Measurements from ENCODE around the gene PIWIL1. TPM values are rescaled to one million over a fixed set of nuclear protein-coding genes. Genes with fewer than 3 reads are reported as not detected.

PIWIL1 gene
- polyA plus RNA-seq, 1 of the 3 experiments (the other 2 are of a cell fraction) = 0.05 TPM

- Histone ChIP-seq H3F3A (replicated peaks; ENCODE audit: insufficient read depth) (no peaks in the 10 kb centered on the region), H3K4me3 (ENCODE audit: low read depth in 2 of 2, low read length in 1 of 2) (no peak overlapping the region), H3K4me1 (ENCODE audit: control insufficient read depth in 1 of 2, insufficient read depth in 2 of 2, low read depth in 1 of 2, low read length in 1 of 2) (no peaks in the 10 kb centered on the region), H3K27me3 (ENCODE audit: insufficient read depth) (no peaks in the 10 kb centered on the region), H3K9ac (no peak overlapping the region), H3K79me2 (ENCODE audit: insufficient read depth) (no peaks in the 10 kb centered on the region), H3K4me2 (no peak overlapping the region), H3K9me2 (no peaks in the 10 kb centered on the region), H3K36me3 (replicated peaks in 1 of 2; ENCODE audit: control insufficient read depth in 1 of 2, insufficient read depth in 2 of 2, low read length in 1 of 2) (no peaks in the 10 kb centered on the region), H2AFZ (ENCODE audit: low read depth) (no peak overlapping the region), H4K20me1 (ENCODE audit: insufficient read depth) (no peaks in the 10 kb centered on the region), H3K27ac (ENCODE audit: low read depth in 2 of 2, low read length in 1 of 2) (no peak overlapping the region), H3K9me3 (no peaks in the 10 kb centered on the region)
- POLR2A ChIA-PET = no interaction called here
- TF ChIP-seq USF2 (IDR thresholded peaks at IDR 0.05; ENCODE audit: borderline replicate concordance, low read depth, low read length) = no peak
- TF ChIP-seq MXI1 (IDR thresholded peaks at IDR 0.05; ENCODE audit: low read depth, low read length) = no peak
- no peak for TF ChIP-seq SIN3A (IDR thresholded peaks at IDR 0.05; ENCODE audit: borderline replicate concordance, low read depth, low read length)
- TF ChIP-seq TAF1 (IDR thresholded peaks at IDR 0.05; ENCODE audit: borderline replicate concordance, low read depth, low read length) = no peak
- TF ChIP-seq ZBTB33 (IDR thresholded peaks at IDR 0.05; ENCODE audit: borderline replicate concordance, low read depth) = no peak
- no peak for TF ChIP-seq FOXJ3 (CRISPR knock-in tag; IDR thresholded peaks at IDR 0.05)
- no peak for TF ChIP-seq RXRA (IDR thresholded peaks at IDR 0.05; ENCODE audit: borderline replicate concordance, low read depth)
- CTCF ChIA-PET = interaction anchor here (1.8 kb wide), 1 partner anchor 253 kb away, joined by 4 read pairs; no protein-coding TSS in a partner anchor
- 29% methylated on average over 4 of the region's 4 CpGs for WGBS (ENCODE audit: low lambda C conversion rate)
- DNase-seq = no peak
These were observed 37.6 kb upstream of the PIWIL1 start for GRCh38 chr12:130300090-130300489.

GRCh38 chr12:130300737-130301535 lies 36.8 kb upstream of the PIWIL1 start:
- Histone ChIP-seq H3K27me3 (ENCODE audit: insufficient read depth) (no peaks in the 10 kb centered on the region), H3K9ac (no peak overlapping the region), H3K9me2 (no peaks in the 10 kb centered on the region), H2AFZ (ENCODE audit: low read depth) (no peak overlapping the region), H3K4me3 (ENCODE audit: low read depth in 2 of 2, low read length in 1 of 2) (no peak overlapping the region), H3K9me3 (no peaks in the 10 kb centered on the region), H3K4me2 (no peak overlapping the region), H4K20me1 (ENCODE audit: insufficient read depth) (no peaks in the 10 kb centered on the region), H3K4me1 (ENCODE audit: control insufficient read depth in 1 of 2, insufficient read depth in 2 of 2, low read depth in 1 of 2, low read length in 1 of 2) (no peaks in the 10 kb centered on the region), H3K36me3 (replicated peaks in 1 of 2; ENCODE audit: control insufficient read depth in 1 of 2, insufficient read depth in 2 of 2, low read length in 1 of 2) (no peaks in the 10 kb centered on the region), H3K79me2 (ENCODE audit: insufficient read depth) (no peaks in the 10 kb centered on the region), H3K27ac (ENCODE audit: low read depth in 2 of 2, low read length in 1 of 2) (no peak overlapping the region), H3F3A (replicated peaks; ENCODE audit: insufficient read depth) (no peaks in the 10 kb centered on the region)
- DNase-seq = no peak
- ChIA-PET CTCF (interaction anchor here (0.6 to 0.8 kb wide), 2 partner anchors 22 to 273 kb away, joined by 3 read pairs; no protein-coding TSS in a partner anchor), POLR2A (no interaction called here)
- TF ChIP-seq RAD21 (IDR thresholded peaks at IDR 0.05; ENCODE audit: low read length) (no peak), TEAD4 (IDR thresholded peaks at IDR 0.05; ENCODE audit: borderline replicate concordance, insufficient read depth) (no peak), IRF3 (IDR thresholded peaks at IDR 0.05; ENCODE audit: low read depth, low read length) (no peak), MXI1 (IDR thresholded peaks at IDR 0.05; ENCODE audit: low read depth, low read length) (no peak), SMC3 (IDR thresholded peaks at IDR 0.05; ENCODE audit: low read depth, low read length) (no peak), FOXJ3 (CRISPR knock-in tag; IDR thresholded peaks at IDR 0.05) (no peak), JUND (IDR thresholded peaks at IDR 0.05) (no peak), PBX3 (IDR thresholded peaks at IDR 0.05) (no peak), TAF1 (IDR thresholded peaks at IDR 0.05; ENCODE audit: borderline replicate concordance, low read depth, low read length) (no peak)
- WGBS (ENCODE audit: low lambda C conversion rate) = 46% methylated on average over 16 of the region's 21 CpGs
